OCI-LY7 (cell line): ENCODE results near the gene TTC6.

Experiments used
- EZH2phosphoT487 ChIP-seq: fragments of 200-600 bp; sonication (generic); IDR thresholded peaks from 2 replicates; pipeline ENCODE4 v1.6.1; 2018; ENCODE audit warnings: low read depth, borderline replicate concordance, mild to moderate bottlenecking, mixed run types, antibody characterized with exemption, low read length, moderate library complexity, mixed read lengths
- TF ChIP-seq, protein P1 (sequence below): fragments of 200-600 bp; sonication (generic); conservative IDR thresholded peaks from 2 replicates; pipeline ENCODE4 v1.5.1; 2014; ENCODE audit warnings: mild to moderate bottlenecking, antibody characterized with exemption, low read length, moderate library complexity, mixed read lengths

DNA sequence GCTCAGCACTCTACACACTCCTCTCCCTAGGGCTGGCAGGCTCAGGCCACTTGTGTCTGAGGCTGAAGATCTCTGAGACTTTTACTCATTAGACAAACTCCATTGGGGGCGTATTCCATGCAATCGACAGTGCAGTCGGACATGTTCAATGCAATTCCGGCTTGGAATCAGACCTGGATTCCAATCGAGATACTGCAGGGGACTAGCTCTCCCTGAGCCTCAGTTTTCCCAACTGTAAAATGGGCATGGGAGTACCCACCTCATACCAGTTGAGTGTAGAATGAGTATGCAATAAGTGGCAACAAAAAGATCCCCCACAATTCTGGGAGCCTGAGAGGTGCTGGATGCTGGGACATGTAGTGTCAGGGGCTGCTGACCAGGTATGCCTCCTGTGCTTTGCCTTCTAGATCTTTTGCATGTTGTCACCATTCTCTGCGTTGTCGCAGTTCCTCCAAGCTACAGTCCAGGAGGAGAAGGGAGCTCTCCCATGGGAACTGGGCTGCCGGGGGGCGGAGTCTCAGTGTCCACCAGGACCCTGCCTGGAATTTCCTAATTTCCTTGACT, 8.3 kb downstream of the TTC6 start:
- TF ChIP-seq EZH2phosphoT487 = no peak
- TF ChIP-seq, protein P1, sequence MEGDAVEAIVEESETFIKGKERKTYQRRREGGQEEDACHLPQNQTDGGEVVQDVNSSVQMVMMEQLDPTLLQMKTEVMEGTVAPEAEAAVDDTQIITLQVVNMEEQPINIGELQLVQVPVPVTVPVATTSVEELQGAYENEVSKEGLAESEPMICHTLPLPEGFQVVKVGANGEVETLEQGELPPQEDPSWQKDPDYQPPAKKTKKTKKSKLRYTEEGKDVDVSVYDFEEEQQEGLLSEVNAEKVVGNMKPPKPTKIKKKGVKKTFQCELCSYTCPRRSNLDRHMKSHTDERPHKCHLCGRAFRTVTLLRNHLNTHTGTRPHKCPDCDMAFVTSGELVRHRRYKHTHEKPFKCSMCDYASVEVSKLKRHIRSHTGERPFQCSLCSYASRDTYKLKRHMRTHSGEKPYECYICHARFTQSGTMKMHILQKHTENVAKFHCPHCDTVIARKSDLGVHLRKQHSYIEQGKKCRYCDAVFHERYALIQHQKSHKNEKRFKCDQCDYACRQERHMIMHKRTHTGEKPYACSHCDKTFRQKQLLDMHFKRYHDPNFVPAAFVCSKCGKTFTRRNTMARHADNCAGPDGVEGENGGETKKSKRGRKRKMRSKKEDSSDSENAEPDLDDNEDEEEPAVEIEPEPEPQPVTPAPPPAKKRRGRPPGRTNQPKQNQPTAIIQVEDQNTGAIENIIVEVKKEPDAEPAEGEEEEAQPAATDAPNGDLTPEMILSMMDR = no peak
